ENCODE data around the gene ZNF619.

Gene ZNF619

DNA sequence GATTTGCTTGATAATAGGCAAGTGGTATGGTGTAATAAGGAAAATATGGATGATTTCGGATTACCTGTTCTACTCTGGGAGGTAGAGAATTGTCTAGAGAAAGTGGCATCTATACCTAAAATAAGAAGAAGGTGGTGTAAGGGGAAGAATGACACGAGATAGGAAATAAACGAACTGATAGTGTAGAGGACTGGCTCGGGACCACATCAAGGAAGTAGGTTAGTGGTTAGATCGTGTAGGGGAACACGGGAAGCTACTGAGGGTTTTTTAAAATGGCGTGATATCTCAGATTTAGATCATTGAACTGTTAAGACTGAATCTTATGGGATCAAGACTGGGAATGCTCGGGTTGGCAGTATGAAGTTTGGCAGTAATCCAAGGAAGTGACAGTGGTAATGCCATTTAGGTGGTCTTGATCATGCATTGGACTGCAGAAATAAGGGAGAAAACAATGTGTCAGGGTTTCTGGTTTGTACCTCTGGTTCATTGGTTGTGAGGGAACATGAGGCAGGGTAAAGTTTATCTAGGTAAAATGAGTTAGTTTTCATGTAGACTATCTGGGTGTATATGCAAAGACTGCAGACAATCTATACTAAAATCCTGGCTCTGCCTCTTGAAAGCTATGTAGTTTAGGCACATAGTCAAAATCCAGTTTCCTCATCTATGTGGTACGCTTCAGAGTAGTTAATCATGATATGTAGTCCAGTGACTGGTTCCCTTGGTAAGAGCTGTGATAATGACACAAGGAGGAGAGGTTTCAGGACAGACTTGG lies 12.4 kb upstream of the ZNF619 start:
- H3K27ac ChIP-seq: no peak overlapping the region

DNA sequence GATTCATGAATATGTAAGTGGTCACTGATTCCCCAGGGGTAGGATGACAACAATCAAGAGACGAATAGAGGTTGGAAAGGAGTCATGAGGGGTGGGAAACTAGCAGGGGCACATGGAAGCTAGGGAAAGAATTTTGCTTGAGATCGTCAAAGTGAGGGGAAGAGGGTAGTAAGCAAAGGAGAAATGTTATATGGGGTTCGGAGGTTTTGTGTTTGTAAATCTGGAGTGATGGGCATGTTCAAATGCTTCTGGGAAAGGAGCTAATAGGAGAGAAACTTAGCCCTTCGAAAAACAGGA lies 11.9 kb upstream of the ZNF619 start:
- no peak overlapping the region for H3K27ac ChIP-seq
- H3K4me3 ChIP-seq: no peak overlapping the region

More for the DNA sequence above, 12.4 kb upstream of the ZNF619 start:
- no peak overlapping the region for H3K4me3 ChIP-seq

DNA sequence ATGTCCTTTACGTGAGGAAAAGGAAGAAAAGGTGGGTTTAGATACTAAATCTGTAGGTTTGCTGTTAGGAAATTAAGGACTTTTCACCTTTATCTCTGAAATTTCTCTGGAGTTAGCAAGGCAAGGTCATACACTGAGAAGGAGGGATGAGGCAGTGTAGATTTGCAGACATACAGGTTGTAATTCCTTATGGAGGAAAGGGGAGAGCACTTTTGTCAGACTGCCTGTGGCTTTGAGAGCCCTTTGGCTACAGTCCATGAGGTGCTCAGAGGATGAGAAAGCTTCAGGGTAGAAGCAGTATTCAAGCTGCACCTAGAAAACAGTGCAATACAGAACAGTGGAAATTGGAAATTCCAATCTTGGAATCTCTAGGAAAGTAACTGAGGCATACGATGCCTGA lies 11.5 kb upstream of the ZNF619 start:
- H3K27ac ChIP-seq: no peak overlapping the region

DNA sequence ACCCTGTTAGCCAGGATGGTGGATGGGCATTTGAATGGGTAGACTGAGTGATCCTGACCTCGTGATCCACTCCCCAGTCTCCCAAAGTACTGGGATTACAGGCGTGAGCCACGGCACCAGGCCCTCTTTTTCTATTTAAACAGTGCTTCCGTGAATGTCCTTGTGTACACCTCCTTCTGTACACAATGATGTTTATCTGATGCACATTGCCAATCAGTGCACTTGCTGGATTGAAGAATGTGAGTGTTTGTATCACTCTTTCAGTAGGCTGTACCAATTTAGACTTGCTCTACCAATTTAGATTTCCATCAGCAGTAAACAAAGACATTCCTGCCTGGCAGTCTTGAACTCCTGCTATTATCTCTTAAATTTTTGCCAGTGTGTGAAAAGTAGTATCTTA lies 8.9 kb upstream of the ZNF619 start:
- no peak overlapping the region for H3K27ac ChIP-seq
- H3K4me3 ChIP-seq: no peak overlapping the region

More for the DNA sequence above, 11.5 kb upstream of the ZNF619 start:
- H3K4me3 ChIP-seq: no peak overlapping the region

DNA sequence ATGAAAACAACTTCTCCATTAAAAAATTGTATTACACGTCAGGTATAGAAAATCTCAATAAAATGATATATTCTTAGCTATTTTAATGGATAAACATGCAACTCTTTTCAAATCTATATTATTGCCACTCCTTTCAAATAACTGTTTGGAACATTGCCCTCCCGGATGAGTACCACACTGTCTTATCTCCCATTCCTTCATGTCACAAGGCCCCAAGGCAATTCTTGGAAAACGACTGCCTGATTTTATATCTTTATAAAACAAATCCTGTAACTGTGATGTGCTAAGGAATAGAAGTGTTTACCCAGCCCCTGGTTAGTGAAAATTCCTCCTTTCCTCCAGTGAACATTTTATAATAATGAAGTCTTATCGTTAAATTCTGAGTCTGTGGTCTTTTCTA lies 6.2 kb upstream of the ZNF619 start:
- no peak overlapping the region for H3K27ac ChIP-seq
- H3K4me3 ChIP-seq: no peak overlapping the region

DNA sequence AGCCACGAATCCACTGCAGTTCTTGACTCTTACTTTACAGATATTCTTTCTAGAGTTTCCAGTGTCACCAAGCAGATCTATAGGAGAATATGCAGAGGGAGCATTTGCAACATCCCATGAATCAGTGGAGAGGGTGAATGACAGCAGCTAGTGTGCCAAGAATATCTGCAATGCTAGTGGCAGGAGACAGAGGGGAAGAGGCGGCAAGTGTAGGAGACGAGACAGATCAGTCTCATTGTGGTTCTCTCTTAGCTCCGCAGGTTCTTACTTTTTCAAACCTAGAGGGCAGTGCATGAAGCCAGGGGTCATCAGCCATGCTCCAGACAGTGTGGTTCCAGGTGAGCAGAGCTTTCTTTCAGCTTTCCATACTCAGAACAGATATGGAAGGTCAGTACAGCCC lies 744 bp downstream of the ZNF619 start:
- Histone ChIP-seq H3K4me3 (peak overlapping the region; percentile 59 to 86 (median 79)), H3K27ac (peak overlapping the region in 8 of 21 experiments; percentile 48 to 87 (median 83))

DNA sequence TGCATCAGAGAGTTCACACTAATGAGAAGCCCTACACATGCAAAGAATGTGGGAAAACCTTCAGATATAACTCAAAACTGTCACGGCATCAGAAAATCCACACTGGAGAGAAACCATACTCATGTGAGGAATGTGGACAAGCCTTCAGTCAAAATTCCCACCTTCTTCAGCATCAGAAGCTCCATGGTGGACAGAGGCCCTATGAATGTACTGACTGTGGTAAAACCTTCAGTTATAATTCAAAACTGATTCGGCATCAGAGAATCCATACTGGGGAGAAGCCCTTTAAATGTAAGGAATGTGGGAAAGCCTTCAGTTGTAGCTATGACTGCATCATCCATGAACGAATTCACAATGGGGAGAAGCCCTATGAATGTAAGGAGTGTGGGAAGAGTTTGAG lies 10.2 kb downstream of the ZNF619 start:
- Histone ChIP-seq H3K27ac (no peak overlapping the region), H3K4me3 (no peak overlapping the region)

DNA sequence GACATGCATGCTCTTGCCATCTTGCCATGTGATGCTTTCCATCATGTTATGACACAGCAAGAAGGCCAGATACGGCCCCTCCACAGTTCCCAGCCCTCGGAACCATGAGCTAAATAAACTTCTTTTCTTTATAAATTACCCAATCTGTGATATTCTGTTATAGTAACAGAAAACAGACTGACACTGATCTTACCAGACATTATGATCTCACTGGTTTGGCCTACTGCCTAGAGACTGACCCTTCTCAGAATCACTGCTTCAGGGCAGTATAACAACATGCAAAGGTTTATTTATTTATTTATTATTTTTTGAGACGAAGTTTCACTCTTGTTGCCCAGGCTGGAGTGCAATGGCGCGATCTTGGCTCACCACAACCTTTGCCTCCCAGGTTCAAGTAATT lies 14.0 kb downstream of the ZNF619 start:
- no peak overlapping the region for H3K27ac ChIP-seq

DNA sequence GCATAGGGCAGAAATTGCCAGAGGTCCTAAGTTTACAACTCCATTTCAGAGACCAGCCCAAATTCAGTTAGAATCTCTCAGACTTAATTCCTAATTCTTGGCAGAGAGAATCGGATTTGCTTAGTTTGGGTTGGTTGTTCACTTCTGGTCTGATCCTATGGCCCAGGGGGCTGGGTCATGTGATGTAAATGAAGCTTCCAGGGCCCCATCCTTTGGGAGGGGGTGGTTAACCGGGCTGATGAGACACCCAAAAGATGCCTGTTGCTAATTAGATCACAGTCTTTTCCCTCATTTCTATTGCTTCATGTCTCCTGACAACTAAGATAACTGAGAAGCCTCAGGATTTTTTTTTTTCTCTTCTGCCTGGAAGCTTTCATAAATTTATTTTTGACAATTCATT lies 17.8 kb downstream of the ZNF619 start:
- no peak overlapping the region for H3K4me3 ChIP-seq
- H3K27ac ChIP-seq: peak overlapping the region in 1 of 21 experiments; percentile 6

More for the DNA sequence above, 14.0 kb downstream of the ZNF619 start:
- H3K4me3 ChIP-seq: no peak overlapping the region

DNA sequence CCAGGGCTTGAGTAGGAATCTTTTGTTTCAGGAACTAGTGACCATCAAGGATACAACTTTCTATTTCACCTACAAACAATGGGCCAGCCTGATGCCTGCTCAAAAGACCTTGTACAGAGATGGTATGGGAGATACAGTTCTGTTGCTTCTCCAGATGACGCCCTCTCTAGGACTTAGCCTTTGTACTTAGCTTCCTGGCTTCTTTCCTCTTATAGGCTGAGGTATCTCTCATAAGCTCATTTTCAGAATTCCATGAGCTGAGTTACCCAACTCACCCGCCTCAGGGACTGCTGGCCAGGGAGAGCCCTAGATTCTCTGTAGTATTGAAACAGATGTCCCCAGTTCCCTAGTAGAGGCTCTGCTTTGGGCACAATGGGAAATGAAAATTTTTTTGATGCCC lies 20.4 kb downstream of the ZNF619 start:
- Histone ChIP-seq H3K4me3 (no peak overlapping the region), H3K27ac (no peak overlapping the region)

DNA sequence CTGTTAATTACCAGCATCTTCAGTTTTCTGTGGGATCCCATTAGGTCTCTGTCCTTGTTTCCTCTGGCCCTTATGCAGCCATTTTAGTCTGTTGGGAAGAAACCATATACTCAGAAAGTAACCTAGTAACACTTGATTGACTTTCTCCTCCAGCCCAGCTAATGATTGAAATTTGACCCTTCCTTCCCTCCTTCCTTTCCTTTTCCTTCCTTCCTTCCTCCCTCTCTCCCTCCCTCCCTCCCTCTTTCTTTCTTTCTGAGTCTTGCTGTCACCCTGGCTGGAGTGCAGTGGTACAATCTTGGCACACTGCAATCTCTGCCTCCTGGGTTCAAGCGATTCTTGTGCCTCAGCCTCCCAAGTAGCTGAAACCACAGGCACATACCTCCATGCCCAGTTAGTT lies 23.0 kb downstream of the ZNF619 start:
- H3K27ac ChIP-seq: no peak overlapping the region
- no peak overlapping the region for H3K4me3 ChIP-seq

DNA sequence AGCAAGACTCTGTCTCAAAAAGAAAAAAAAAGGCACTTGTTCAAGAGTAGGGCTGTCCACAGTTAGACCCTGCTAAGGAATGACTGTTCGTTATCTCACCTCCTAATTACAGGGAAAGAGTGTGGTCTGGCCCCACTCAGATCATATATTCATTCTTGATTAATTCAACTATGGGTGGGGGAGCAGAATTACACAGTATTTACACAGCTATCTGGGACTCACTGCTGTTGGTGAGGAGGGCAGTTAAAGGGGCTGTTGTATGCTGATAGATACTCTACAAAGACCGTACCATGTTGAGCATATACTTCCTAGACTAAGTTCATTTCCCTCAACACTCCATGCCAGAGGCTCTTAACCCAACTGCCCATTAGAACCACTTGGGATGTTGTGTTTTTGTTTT lies 25.1 kb downstream of the ZNF619 start:
- Histone ChIP-seq H3K4me3 (no peak overlapping the region), H3K27ac (no peak overlapping the region)

DNA sequence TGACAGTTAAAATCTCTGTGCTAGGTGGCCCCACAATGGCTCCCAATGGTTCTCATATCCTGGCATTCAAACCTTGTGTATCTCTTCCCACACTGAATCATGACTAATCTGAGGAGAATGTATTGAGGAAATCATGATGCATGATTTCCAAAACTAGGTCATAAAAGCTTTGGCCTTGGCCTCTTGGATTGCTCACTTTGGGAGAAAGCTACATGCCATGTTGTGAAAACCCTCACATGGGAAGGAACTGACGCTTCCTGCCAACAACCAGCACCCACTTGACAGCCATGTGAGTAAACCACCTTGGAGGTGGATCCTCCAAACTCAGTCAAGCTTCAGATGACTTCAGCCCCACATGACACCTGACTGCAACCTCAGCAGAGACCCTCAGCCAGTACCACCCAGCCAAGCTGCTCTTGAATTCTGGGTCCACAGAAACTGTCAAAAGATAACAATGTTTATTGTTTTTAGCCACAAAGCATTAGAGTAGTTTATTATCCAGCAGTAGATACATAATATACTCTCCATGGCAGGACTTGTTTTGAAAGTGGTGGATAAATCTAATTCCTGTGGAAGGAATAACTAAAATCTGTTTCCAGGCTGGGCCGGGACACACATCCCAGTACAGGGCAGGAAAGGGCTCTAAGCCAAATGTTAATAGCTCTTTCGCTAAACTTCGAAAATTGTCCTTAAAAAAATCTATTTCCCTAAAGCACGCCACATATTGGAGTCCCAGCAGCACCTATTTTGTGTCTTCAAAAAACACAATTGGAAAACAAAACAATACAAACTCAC lies 27.9 kb downstream of the ZNF619 start:
- H3K27ac ChIP-seq: peak overlapping the region in 6 of 21 experiments; percentile 33 to 72 (median 50)
- H3K4me3 ChIP-seq: peak overlapping the region in 1 of 7 experiments; percentile 63

DNA sequence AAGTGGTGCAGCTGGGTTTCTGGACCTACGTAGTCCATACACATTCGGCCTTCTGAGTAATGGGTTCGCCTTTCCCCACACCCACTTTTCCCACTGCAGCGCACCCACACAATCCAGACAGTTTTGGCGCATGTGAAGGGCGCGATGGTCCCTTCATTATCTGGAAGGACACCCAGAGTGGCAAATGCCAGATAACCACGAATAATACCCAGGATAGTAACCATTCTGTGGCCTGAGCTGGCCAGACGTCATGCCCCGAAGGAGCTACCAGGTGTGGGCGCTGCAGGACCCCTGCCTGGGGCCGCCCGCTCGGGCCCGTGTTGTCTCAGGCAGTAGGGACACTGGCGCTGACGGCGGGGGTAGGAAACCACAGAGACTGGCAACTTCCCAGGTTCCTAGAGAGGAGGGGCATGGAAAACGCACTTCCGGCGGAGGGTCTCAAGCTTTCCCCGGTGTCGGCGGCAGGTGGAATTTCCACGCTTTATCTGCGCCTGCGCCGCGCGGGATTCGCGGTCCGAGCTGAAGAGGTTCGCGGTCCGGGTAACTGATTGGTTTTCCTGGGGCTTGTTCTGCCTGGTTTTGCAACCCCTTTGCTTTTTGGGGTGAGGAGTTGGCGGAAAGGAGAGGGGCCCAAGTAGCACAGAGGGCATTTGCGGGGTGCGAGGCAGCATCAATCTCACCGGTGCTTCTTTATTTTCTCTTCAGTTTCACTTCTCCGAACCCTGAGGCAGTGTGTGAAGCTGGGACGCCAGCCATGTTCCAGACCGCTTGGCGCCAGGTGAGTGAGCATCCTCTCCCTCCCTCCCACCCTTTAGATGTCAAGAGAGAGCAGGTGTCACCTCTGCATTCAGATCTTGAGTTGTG lies 28.9 kb downstream of the ZNF619 start, which contains the start of gene ZNF620:
Gene ZNF620 (plus strand): TSS at position 441 of the 864 bp plus-strand sequence. CDS start 314 bp downstream, at position 755.
- Histone ChIP-seq H3K4me3 (peak within 1 kb of the TSS; percentile 40 to 63 (median 48)), H3K27ac (peak within 1 kb of the TSS in 15 of 21 experiments; percentile 26 to 78 (median 51))

DNA sequence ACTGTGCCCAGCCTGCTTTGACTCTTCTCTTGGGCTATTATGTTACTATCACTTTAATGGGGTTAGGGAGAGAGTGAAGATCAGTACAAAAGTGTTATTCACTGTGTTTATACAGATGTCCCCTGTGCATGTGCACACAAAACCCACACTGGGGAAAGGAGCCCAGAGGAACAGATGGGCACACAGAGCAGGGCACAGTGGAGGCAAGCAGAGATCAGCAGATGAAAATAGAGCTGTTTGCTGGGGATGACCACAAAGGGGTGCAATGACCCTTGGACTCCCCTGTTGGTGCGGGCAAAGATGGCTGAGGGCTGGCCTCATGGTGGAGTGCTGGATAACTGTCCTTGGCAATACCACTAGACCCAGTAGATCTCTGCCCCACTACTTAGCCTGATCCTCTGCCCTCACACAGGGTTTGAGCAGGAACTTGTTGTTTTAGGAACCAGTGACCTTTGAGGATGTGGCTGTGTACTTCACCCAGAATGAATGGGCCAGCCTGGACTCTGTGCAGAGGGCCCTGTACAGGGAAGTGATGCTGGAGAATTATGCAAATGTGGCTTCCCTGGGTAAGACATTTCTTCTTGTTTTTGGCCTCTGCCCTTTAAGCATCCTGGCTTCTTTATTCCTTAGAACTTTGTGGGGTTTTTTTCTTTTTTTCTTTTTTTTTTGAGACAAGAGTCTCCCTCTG lies 34.3 kb downstream of the ZNF619 start:
- Histone ChIP-seq H3K4me3 (no peak overlapping the region), H3K27ac (no peak overlapping the region)

DNA sequence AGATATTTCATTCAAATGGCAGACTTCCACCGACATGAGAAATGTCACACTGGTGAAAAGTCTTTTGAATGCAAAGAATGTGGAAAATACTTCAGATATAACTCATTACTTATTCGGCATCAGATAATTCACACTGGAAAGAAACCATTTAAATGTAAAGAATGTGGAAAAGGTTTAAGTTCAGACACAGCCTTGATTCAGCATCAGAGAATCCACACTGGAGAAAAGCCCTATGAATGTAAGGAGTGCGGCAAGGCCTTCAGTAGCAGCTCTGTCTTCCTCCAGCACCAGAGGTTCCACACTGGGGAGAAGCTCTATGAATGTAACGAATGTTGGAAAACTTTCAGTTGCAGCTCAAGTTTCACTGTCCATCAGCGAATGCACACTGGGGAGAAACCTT lies 39.3 kb downstream of the ZNF619 start:
- Histone ChIP-seq H3K27ac (no peak overlapping the region), H3K4me3 (no peak overlapping the region)

DNA sequence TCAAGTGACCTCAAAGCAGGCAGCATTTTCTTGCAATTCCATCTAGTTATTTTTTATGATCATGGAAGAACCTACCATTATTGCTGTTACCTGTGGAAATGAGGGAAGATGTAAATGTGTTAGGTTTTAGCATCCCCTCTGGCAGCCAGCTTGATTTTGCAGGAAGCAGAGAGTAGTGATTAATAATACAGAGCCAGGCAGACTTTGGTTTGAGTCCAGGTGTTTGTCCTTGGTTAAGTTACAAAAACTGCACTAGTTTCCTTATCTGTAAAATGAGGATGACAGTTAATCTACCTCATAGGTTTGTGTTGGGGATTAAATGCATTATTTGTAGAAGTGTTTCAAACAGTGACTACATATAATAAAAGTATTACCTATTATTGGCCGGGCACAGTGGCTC lies 41.1 kb downstream of the ZNF619 start:
- H3K27ac ChIP-seq: no peak overlapping the region
- no peak overlapping the region for H3K4me3 ChIP-seq

DNA sequence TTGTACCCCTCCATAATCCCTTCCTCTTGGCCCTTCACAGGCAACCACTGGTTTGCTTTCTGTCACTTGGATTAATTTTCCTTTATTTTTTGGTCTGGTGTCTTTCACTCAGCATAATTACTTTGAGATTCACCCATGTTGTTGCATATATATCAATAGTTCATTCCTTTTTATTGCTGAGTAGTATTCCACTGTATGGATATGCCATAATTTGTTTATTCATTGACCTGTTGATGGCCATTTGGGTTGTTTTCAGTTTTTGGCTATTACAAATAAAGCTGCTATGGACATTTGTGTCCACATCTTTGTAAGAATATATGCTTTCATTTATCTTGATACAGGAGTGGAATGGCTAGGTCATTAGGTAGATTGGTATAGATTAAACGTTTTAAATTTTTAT lies 41.9 kb downstream of the ZNF619 start:
- H3K27ac ChIP-seq: no peak overlapping the region
- H3K4me3 ChIP-seq: no peak overlapping the region

DNA sequence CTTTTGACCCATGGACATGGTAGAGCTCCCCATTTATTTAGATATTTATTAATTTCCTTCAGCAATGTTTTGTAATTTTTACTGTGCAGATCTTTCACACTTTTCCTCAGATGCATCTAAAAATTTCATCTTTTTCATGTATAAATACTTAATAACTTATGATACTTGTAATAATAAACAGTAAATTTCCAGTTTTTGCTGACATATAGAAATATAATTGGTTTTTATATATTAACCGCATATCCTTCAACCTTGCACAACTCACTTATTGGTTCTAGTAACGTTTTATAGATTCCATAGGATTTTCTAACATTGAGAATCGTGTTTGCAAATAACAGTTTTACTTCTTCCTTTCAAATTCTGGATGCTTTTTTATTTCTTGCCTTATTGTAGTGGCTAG lies 44.3 kb downstream of the ZNF619 start:
- Histone ChIP-seq H3K4me3 (no peak overlapping the region), H3K27ac (no peak overlapping the region)

DNA sequence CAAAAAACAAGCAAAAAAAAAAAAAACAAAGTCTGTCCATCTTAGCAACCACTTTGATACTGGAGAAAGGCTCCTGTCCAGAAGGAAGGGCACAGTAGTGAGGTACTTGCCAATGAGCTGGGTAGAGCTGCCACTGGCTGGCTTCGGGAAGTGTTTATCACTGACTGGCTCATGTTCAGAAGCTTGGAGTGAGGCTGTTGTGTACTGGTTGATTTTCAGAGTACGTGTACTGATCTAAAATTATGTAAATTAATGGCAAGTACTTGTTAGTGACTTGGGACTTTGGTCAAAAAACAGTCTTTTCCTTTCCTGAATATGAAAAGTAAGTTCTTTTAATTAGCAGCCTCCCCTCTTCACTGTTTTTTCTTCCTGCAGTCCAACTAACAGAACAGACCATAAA lies 46.9 kb downstream of the ZNF619 start:
- Histone ChIP-seq H3K4me3 (no peak overlapping the region), H3K27ac (peak overlapping the region in 10 of 21 experiments; percentile 81 to 98 (median 96))

Data from skin epidermis (tissue), 12 donors.